MM.1S (cell line): Measurements from ENCODE around the gene INPP5J.

Source experiments
- CTCF ChIP-seq: fragments of 300-600 bp; sonication (generic); IDR thresholded peaks from 2 replicates; pipeline ENCODE4 v1.5.1; 2016; ENCODE audit warnings: antibody characterized with exemption, low read length, mixed read lengths
- EZH2 ChIP-seq: fragments of 300-600 bp; sonication (generic); optimal IDR thresholded peaks from 2 replicates; pipeline ENCODE3; 2017; ENCODE audit warnings: low read depth, mild to moderate bottlenecking, antibody characterized with exemption, low read length, mixed read lengths

- TF ChIP-seq EZH2 (no peak), CTCF (no peak)
These were observed at the start of gene INPP5J for GRCh38 chr22:31122532-31123291.
